GM19043 (cell line): ENCODE results near the gene FGFBP3.

Experiments used
- ATAC-seq: cut with Tn5 transposase; IDR thresholded peaks from one replicate; pipeline ENCODE4 v1.9.1; 2021; ENCODE audit warnings: low read depth; ENCODE audit not compliant: unreplicated experiment

FGFBP3 gene, protein sequence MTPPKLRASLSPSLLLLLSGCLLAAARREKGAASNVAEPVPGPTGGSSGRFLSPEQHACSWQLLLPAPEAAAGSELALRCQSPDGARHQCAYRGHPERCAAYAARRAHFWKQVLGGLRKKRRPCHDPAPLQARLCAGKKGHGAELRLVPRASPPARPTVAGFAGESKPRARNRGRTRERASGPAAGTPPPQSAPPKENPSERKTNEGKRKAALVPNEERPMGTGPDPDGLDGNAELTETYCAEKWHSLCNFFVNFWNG

DNA sequence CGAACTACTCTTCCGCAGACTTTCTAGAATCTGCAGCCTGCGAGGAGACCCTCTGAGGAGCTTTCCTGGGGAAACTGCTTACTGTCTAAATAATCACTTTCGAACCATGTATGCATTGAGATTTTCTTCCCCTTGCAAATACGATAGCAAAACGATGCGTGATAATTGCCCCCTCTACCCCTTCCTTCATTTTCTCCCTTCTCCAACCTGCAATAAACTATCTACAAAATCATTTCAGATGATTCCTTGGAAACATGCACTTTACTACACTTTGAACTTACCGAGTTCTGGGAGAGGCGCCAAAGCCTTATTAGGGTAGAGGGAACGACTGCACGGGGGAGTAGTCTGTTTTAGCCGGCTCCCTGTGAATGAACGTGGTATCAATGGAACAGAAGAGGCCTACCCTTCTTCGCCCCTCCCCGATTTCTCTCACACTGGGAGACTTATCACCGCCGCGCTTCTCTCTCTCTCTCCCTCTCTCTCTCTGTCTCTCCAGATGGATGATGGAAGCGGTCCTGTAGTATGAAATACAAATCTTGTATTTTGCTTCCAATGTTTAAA, at the start of gene FGFBP3:
Gene FGFBP3, minus strand, starts transcription at position 370 of the 561 bp plus-strand sequence. CDS start 517 bp downstream, outside the sequence.
- ATAC-seq: no peak

DNA sequence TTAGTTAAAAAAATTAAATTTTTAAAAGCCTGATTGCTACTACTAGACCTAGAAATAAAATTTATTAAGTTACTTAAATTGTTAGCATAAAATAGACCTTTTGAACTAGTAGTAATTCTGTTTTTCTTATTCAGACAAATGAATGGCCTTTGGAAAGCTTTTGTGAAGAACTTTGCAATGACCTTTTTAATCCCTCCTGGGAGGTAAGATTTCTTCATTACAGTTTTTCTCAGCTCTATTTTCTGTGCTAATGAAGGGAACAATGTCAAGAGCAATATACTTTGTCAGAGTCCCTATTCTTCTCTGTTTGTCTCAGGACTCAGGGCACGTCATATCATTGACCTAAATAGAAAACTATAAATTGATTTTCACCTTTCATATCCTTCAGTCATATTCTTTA, 47.8 kb upstream of the FGFBP3 start:
- ATAC-seq: no peak

DNA sequence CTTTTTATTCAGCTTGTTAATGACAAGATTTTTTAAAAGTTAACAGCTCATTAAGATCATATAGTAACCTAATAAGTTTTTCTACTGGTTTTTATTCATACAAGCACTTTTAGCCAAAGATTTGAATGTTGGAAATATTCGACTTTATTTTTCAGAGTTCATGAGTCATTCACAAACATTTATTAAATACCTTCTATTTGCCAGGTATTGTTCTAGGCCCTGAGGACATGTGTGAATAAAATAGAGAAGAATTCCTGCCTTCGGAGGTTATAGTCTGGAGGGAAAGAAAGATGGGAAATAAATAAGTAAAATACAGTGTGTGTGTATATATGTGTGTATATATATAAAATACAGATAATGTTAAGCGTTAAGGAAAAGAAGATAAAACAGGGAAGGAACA, 45.8 kb upstream of the FGFBP3 start:
- ATAC-seq: no peak

DNA sequence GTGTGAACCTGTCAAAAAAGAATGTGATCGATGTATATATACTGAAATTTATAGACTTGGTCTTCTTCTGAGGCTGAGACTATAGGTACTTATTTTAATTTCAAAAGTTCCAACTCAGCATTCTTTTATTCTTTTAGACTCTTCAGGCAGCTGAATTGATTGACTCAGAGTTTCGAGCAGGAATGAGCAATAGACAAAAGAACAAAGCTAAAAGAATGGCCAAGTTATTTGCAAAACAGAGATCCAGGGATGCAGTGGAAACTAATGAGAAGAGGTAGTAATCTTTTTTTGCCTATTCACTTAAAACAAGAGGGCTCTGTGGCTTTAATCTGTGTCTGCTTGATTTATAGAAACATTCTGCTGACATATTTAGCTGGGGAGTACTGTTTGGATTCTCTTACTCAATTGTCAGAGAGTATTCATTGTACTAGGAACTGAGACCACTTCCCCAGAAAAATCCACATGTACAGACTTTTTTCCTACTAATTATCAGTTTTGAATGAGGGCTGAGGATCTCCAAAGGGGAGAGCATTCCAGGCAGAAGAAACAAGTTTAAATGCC, 44.4 kb upstream of the FGFBP3 start:
- ATAC-seq: no peak

DNA sequence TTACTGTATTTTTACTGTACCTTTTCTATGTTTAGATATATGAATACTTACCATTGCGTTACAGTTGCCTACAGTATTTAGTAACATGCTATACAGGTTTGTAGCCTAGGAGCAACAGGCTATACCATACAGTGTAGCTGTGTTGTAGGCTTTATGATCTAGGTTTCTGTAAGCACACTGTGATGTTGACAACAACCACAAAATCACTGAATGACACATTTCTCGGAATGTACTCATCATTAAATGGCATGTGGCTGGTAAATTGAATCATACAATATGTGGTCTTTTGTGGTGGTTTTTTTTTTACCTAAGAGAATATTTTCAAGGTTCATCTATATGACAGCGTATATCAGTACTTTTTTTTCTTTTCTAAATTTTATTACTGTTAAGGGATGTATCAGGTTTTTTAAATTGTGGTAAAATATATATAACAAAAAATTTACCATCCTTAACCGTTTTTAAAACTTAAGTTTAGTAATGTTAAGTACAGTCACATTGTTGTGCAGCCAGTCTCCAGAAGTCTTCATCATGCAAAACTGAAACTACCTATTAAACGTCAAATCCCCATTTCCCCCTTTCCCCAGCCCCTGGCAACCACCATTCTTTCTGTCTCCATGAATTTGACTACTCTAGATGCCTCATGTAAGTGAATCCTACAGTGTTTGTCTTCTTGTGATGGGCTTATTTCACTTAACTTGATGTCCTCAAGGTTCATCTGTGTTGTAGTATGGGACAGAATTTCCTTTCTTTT, 35.8 kb upstream of the FGFBP3 start:
- no peak for ATAC-seq

DNA sequence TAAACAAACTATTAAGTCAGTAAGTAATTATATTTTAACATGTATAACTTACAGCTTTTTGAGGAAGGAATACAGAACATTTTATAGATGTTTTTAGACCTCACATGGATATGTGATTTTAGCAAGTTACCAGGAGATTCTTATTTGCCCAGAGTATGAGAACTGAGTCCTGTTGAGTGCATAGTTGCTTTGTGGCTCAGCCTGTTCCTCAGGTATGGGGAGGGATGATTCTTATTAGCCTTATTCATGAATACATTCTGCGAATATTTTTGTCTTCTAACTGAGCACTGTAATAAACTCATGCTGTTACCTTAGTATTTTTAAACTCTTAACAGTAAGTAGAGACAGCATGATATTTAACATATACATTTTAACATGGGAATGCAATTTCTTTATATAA, 32.1 kb upstream of the FGFBP3 start:
- ATAC-seq: no peak

DNA sequence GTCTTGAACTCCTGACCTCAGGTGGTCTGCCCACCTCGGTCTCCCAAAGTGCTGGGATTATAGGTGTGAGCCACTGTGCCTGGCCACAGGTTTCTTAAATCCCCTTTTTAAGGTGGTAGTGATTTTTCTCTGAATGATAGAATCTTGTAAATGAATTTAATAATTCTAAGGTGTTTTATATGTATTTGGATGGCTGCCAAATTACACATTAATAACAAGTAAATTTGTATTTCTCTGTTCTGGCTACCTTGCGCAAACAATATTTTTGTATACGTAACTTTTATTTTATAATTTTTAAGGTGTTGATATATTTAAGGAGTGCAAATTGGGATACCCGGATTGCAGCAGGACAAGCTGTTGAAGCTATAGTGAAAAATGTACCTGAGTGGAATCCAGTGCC, 30.4 kb upstream of the FGFBP3 start:
- no peak for ATAC-seq

DNA sequence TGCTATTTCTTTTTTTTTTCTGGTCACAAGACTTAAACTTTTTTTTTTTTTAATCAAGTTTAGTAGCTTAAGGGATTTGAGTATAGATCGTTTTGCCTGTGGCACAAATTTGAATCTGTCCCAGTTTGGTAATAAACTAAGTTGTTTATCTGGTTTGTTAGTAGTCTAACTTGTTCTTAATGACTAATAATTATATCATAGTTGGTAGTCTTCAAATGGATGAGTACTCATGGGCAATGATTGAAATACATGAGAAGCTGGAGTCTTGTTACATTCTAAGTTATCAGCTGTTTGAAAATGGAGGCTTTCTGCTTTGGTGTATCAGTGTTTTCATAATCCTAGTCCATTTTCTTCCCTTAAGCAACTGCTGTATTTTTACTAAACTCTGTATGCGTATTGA, 26.6 kb upstream of the FGFBP3 start:
- no peak for ATAC-seq

DNA sequence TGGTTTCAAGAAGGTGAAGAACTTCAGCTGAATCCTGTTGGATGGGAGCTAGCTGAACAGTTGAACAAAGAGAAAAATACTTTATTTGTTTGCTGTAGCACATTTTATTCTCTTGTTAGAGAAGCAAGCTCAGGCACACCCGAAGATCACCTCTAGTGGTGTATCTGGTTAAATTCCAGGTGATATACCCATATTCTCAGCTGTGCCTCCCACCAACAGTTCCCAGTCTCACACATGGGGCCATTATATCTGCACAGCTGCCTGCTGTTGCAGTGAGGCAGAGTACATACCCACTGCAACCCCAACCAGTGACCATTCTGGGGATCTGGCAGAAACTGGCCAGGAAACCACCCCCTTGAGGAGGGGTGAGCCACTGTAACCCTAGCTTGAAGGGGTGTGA, 23.5 kb upstream of the FGFBP3 start:
- ATAC-seq: no peak

DNA sequence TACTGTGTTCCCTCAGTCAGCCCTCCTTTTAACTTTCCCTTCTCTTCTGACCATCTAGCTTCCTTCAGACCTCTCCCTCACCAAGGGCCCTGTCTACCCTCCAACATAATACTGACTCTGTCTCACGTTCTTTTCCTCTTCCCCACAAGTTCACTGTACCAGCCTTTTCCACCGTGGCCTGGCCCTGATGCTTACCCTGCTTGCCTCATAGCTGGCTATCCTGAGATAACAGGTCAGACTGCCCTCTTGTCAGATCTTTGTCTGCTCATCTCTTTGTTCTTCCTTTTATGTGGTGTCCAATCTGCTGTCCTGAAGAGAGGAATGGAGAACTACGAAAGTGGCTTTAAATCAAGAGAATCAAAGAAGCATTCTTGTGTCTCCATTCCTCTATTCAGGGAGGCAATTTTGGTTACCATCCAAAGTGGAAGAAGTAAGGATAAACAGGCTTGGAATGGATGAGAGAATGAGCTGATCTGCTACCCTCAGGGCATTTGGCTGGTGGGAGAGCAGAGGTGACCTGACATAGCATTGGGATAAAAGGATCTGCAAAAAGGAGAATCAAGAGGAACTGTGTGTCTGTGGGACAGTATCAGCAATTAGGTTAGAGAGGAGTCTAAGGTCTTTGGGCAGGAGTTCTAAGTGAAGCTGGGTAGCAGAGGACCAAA, 22.4 kb upstream of the FGFBP3 start:
- no peak for ATAC-seq

DNA sequence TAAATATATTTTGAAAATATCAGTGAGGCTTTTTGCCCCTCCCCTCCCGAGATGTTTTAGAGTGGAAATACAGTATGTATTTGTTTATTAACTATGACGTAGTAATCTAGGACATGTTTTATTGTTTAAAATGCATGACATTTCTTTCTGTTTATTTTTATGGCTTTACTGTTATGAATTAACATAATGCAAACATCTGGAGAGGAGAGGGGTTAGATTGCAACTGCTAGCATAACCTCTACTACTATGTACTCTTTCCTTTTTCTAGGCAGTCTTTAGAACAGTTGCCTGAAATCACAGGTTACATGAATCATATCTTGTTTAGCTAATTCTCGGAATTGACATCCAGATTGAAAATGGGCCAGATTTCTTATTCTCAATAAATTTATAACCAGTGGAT, 21.7 kb upstream of the FGFBP3 start:
- no peak for ATAC-seq

DNA sequence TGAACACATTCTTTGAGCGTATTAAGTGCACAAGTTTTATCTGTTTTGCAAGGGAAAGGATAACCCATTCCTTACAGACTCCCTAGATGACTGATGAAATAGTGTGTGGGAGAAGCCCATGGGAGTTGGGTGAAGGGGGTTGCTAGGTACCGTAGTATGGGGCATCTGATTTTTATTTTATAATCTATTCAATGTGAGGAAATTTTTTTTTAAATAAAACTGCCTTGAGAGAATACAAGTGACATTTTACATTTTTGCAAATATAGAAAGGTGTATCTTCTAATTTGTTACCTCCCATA, 15.7 kb upstream of the FGFBP3 start:
- ATAC-seq: no peak

DNA sequence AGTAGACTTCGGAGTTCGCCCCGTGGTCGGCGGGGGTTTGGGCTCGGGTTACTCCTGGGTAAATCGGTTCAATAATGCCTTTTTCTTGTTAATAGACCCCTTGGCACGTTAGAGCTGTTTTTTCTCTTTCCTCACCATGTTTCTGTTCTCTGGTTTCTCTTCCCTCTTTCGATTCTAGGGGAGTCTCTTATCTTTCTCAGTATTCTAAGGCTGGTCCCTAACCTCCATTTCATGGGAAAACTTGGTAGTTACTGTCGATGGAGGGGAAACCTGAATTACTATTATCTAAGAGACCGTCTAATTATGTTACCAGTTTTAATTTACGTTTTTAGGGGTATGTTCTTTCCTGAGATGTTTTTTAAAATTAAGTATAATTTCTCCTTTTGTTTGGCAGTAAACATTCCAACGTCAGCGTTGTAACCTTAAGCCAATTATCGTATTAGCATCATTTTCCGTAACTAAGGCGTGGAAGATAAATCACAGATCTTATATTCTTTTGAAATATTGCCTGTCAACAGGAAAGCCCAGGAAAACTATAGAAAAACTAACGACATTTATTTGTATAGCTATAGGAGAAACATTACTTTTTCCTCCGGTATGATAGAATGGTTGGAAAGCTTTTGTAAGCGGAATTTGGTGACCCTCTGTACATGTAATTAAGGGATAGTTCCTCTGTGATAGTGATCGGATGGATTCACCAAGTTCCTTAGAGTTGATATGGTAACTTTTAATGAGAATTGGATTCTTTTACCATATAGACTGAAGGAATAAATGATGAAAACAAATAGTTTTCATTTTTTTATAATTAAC, 15.1 kb upstream of the FGFBP3 start:
- no peak for ATAC-seq

DNA sequence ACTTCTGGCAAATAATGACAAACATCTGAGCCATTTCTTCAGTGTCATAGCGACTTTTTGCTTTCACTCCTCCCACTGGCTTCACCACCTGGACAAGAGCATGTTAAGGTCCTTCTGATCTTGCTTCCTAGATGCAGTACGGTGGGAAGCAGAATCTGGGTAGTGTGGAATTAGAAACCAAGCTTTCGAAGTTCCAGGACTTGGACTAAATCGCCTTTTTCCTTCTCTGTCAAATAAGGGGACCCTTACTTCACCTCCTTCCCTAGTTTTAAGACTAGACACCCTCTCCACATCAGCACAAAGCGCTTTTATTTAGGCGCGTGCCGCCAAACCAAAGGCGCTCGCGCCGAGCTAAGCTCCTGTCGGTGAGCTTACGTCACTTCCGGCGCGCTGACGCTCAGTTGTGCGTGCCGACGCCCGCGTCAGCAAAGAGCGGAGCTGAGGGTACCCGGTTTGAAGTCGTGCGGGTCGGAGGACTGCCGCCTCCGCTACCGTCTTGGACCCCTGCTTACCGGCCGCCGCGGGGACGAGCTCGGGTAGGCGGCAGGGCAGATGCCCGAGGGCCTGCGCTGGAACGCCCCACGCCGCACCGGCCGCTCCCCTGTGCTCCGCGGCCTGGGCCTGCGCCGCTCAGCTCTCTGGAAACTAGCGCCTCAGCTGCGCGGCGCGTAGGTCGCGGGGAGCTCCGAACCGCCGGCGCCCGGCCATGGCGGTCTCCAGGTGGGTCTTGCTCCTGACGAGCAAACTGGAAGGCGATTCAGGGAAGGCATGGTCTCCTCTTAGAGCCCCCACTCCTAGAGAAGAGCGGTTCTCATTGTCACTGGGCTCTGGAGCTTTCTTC, 14.3 kb upstream of the FGFBP3 start, which contains the start of gene BTAF1:
Gene BTAF1, plus strand, starts transcription at position 400 of the 841 bp plus-strand sequence. Its CDS starts 307 bp downstream, at position 707.
- ATAC-seq: peak; percentile 96

DNA sequence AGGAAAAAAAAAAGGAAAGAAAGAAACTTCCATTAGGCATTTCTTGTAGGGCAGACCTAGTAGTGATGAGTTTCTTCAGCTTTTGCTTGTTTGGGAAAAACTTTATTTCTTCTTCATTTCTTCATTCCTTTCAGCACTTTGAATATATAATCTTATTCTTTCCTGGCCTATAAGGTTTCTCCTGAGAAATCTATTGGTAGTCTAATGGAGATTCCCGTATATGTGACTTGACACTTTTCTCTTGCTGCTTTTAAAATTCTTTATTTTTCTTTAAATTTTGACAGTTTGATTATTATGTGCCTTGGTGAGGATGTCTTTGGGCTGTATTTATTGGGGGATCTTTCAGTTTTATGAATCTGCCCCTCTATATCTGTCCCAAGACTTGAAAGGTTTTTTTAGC, 10.4 kb upstream of the FGFBP3 start:
- ATAC-seq: no peak

DNA sequence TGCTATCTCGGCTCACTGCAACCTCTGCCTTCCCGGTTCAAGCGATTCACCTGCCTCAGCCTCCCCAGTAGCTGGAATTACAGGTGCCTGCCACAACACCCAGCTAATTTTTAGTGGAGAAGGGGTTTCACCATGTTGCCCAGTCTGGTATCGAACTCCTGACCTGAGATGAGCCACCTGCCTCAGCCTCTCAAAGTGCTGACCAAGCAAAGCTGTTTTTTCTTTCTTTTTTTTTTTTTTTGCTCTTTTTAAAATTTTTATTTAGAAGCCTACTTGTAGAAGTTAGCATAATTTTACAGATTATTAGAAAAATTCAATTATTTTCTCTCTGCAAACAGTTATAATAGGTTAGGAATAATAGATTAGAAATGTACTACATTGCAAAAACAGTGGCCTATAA, 1.2 kb upstream of the FGFBP3 start:
- ATAC-seq: no peak

DNA sequence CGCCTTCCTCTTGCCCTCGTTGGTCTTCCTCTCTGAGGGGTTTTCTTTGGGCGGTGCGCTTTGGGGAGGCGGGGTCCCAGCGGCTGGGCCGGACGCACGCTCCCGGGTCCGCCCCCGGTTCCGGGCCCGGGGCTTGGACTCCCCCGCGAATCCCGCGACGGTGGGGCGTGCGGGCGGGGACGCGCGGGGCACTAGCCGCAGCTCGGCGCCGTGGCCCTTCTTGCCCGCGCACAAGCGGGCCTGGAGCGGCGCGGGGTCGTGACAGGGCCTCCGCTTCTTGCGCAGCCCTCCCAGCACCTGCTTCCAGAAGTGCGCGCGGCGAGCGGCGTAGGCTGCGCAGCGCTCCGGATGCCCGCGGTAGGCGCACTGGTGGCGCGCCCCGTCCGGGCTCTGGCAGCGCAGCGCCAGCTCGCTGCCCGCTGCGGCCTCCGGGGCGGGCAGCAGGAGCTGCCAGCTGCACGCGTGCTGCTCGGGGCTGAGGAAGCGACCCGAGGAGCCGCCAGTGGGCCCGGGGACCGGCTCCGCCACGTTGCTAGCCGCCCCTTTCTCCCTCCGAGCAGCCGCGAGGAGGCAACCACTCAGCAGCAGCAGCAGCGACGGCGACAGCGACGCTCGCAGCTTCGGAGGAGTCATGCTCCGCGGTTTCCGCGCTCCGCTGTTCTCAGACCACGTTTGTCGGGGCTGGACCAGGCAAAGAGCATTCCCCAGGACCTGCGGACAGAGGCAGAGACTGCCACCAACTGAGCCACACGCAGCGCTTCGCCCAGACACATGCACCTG, 759 bp downstream of the FGFBP3 start:
- peak; percentile 81 for ATAC-seq

DNA sequence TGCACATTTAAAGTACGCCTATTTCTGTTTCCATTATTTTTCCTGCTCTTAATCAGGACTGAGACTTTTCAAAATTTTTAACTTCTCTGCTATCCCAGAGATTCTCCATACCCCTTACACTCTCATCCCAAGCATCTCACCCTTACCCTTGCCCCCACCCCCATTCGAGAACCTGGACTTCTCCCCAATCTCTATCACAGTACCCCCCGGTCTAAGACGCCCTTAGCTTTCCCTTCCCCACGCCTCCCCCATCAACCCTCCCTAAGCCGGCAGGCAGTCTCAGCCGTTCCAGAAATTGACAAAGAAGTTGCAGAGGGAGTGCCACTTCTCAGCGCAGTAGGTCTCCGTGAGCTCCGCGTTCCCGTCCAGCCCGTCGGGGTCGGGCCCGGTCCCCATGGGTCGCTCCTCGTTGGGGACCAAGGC, 1.4 kb downstream of the FGFBP3 start:
- no peak for ATAC-seq
